Superior temporal gyrus (tissue), 1 donor: ENCODE results near the gene IGLL5.

ENCODE experiments used
- DNase-seq: peaks from one replicate; pipeline ENCODE4 v3.0.0-alpha.2; 2016; ENCODE audit errors: extremely low spot score

The IGLL5 gene

GRCh38 chr22:22927196-22927887 is 39.7 kb downstream of the IGLL5 start:
- no peak for DNase-seq

DNA sequence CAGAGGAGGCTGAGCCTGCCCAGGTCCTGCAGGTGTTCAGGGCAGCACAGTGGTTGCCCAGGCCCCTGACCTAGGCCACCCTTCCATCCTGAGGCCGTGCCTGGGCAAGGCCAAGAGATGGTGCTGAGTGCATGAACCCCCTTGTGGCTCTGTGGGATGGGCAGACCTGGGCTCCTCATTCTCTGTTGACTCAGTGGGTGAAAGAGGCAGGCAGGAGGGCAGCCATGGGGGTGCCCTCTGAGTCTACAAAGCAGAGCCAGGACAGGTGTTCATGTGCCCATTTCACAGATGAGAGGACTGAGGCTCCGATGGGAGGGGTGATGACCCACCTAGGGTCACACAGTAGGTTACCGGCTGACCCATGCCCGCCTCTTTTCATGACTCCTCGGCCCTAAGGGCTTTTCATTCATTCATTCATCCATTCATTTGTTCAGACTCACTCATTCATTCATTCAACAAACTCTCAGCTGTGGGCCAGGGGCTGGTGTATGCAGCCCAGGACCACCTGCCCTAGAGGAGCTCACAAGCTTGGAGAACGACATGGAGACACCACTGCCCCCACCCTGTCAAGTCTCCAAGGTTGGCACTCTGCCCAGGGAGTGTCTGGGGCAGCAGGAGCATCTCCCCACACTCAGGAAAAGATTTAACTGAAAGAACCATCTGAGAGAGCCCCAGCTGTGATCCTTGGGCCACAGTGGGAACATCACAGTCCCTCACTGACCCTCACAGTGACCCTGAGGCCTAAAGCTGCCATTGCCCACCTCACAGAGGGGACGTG is 40.5 kb downstream of the IGLL5 start:
- DNase-seq: no peak

DNA sequence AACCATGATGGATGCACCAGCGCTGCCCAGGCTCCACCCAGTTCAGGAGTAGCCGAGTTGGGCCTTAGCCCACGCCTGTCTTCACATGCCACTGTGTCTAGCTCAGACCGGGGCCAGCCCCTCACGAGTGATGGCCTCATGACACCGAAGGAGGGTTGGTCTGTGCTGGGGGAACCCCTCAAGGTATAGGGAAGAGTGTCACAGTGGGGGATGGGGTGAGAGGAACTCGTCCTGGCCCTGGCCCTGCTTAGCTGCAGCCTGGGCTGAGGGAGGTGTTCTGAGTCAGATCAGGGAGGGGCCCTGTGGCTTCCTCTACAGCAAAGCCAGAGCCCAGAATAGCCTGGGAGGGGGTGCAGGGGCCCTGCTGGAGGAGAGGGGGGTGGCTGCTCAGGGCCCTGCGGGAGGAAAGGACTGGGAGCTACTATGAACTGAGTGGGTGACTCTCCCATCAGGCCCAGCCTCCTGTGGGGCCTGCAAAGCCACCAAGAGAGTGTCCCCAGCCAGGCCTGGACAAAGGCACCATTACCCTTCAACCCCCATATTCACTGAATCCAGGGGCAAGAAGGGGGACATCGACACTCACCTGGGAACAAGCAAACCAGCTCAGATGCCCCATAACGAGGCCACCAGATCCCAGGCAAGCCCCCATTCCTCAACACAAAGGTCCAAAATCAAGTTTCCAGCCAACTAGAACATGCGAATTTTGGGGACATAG is 41.2 kb downstream of the IGLL5 start:
- no peak for DNase-seq

GRCh38 chr22:22929381-22930221 is 42.0 kb downstream of the IGLL5 start:
- DNase-seq: no peak

GRCh38 chr22:22930222-22930497 is 42.5 kb downstream of the IGLL5 start:
- no peak for DNase-seq

DNA sequence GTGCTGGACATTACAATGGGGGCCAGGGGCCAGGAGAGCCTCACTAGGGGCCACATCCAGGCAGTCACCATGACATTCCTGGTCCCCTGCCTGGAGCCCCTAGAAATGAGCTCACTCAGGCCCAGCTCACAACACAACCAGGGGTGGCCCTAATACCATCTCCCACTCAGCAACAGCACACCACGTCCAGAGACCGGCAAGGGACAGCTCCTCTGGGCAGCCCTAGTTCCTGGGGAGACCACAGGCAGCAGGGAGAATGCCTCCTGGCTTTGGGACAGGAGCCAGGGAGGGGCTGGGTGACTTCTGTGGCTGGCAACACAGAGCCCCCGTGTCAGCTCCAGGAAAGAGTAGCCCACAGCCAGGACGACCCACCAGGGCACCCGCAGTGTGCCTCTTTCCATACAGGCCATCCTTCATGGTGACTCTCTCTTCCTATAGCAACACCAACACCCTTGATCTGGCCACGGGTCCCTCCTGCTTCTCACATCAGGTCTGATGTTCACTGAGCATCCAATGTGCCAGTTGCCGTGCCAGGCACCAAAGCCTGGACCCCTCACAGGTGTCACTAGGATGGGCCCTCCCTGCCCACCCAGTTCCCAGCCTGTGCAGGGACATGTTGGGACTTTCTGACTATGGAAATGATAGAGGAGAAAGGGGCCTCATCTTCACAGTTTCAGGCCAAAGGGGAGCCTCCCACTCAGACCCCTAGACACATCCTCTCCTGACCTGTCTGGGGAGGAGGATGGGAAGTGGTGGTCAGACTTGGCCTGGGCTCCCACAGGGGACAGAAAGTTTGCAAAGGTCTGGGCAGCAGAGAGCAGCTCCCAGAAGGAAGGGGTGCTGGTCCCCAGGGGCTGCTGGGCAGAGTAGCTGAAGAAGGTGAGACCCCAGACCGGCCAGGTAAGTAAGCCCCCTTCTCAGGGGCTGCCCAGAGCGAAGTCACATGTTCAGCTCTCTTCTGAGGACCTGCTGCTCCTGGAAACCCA is 43.2 kb downstream of the IGLL5 start:
- no peak for DNase-seq

GRCh38 chr22:22931557-22932270 is 44.1 kb downstream of the IGLL5 start:
- DNase-seq: no peak

- no peak for DNase-seq
These were observed 44.9 kb downstream of the IGLL5 start for GRCh38 chr22:22932512-22932941.

GRCh38 chr22:22933100-22933806 is 45.6 kb downstream of the IGLL5 start:
- no peak for DNase-seq

- DNase-seq: no peak
These were observed 46.4 kb downstream of the IGLL5 start for GRCh38 chr22:22933807-22934542.

GRCh38 chr22:22934543-22935055 is 47.0 kb downstream of the IGLL5 start:
- DNase-seq: no peak

- DNase-seq: no peak
These were observed 47.5 kb downstream of the IGLL5 start for GRCh38 chr22:22935056-22935545.

- no peak for DNase-seq
These were observed 48.0 kb downstream of the IGLL5 start for GRCh38 chr22:22935546-22936157.

- DNase-seq: no peak
These were observed 48.7 kb downstream of the IGLL5 start for GRCh38 chr22:22936180-22936914.

DNA sequence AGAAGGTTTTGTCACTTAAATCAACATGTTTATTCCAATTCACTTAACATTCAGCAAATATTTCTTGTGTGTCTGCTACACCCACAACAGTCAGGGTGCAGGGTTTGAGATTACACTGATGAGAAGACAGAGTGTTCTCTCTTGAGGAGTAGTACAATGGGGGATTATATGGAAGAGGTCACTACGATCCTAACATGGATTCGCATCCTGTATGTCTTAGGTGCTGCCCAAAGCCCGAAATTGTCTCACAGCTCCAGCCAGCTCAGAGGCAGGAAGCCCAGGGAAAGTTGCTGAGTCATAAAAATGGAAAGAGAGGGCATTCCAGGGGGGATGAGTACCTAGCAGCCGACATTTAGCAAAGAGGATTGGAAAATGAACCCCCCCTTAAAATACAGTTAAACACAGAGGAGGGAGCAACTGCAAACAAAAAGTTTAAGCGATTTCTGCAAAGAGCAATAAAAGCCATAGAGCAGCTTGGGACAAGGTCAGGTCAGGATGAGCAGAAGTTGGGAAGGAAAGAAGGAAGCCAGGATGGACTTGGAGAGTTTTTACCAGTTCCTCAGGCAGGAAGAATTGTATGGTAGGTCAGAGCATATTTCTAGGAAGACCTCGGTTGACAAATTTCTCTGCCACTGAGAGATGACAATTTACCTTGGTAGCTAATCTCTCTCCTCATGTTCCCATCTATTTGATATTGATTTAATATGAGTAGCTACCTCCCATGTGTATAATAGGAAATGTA is 49.5 kb downstream of the IGLL5 start:
- no peak for DNase-seq

- no peak for DNase-seq
These were observed 50.4 kb downstream of the IGLL5 start for GRCh38 chr22:22937894-22938480.
